GM10847 (cell line): ENCODE results near the gene CD52.

Experiments
- POLR2A ChIP-seq: IDR thresholded peaks from 2 replicates; pipeline ENCODE4 v1.6.1; 2011; ENCODE audit not compliant: insufficient read length; ENCODE audit errors: extremely low read depth

CD52 gene

GRCh38 chr1:26335774-26336476, 18.2 kb downstream of the CD52 start:
- no peak for TF ChIP-seq POLR2A

GRCh38 chr1:26336477-26337205, 18.9 kb downstream of the CD52 start:
- TF ChIP-seq POLR2A: no peak

DNA sequence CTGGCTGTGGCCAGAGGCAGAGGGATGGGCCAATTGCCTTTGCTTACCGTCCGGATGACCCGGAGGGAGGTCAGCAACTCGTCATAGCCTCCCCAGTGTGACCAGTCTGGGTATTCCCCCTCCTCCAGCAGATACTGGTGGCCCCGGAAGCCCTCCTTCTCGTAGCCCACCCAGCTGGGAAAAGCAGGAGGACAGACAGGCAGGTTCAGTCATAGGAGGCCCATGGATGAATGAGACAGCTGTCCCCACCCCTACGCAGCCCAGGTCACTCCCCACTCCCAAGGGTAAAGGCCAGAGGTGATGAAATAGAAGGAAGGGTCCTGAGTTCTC, 19.4 kb downstream of the CD52 start:
- no peak for TF ChIP-seq POLR2A

DNA sequence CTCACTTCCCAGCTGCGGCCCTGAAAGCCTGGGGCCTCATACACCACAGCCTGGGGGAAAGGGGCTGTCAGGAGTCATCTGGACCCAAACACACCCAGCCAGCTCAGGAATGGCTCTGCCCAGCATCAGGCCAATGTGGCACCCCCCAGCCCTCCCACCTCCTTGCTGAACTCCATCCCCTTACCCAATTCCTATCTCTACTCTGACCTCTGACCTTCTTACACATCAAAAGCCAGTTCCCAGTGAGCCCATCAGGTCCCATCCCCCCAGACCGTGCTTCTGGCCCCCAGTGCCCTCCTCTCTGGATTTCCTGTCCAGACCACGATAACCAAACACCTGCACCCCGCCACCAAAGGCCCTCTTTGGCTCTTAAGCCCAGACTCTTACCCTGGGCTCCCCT, 19.9 kb downstream of the CD52 start:
- TF ChIP-seq POLR2A: no peak

- TF ChIP-seq POLR2A: no peak
Measured at GRCh38 chr1:26338670-26339069, 20.9 kb downstream of the CD52 start.

GRCh38 chr1:26340047-26340481, 22.3 kb downstream of the CD52 start:
- no peak for TF ChIP-seq POLR2A

- no peak for TF ChIP-seq POLR2A
Measured at GRCh38 chr1:26344147-26344920, 26.6 kb downstream of the CD52 start.

GRCh38 chr1:26345718-26346117, 28.0 kb downstream of the CD52 start:
- no peak for TF ChIP-seq POLR2A

DNA sequence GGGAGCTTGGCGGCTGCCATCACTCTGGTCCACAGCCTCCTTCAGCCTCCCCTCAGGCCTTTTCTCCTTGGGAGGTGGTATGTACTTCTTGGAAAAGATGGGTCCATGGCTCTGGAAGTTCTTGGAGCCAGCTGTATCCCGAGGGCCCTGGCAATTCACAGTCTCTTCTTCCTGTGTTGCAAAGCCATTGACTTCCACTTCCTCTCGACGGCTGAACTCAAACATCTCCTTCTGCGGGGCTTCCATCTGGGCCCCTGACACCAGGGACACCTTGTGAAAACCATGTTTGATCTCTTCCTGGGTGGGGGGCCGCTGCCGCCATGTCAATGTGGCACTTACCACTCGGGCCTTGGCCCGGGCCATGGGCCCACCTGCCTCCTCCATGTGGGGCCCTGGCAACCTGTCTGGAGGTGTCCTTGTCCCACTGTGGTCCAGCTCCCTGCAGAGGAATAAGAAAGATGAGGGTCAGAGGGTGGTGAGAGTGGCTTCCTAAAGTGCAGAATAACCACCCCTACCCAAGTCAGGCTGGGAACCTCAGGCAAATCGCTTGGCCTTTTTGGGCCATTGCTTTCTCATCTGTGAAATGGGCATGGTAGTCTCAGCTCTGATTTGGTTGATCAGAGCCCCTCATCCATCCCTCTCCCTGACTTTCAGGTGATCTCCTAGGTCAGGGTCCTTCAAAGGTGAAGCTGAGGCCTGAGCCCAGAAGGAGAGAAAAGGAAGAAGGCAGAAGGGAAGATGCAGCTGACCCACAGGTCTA, 28.7 kb downstream of the CD52 start:
- no peak for TF ChIP-seq POLR2A

DNA sequence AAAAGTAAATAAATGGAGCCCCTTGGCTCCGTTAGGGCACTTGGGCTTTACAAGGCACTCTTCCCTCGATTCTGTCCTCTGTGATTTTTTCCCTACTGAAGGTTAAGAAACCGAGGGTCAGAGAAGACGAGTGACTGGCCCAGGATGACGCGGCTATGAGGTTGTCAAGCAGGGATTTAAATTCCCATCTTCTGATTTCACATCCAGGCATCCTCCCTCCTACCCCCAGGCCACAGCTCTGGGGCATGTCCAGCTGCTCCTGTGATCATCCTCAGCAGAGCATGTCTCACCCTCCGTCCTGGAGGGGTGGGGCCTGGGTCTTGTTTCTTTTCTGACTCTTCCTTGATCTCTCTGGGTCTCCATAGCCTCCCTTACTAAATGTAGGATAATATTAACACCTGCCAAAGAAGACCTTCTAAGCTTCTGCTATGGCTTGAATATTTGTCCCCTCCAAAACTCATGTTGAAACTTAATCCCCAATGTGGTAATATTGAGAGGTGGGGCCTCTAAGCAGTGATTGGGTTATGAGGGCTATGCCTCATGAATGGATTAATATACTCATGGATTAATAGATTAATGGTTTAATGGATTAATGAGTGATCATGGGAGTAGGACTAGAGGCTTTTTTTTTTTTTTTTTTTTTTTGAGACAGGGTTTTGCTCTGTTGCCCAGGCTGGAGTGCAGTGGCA, 31.6 kb downstream of the CD52 start:
- TF ChIP-seq POLR2A: no peak

DNA sequence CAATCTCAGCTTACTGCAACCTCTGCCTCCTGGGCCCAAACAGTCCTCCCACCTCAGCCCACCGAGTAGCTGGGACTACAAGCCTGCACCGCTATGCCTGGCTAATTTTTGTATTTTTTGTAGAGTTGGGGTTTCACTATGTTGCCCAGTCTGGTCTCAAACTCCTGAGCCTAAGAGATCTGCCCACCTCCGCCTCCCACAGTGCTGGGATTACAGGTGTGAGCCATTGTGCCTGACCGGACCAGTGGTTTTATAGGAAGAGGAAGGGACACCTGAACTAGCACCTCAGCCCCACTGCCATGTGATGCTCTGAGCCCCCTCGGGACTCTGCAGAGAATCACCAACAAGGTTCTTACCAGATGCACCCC, 32.1 kb downstream of the CD52 start:
- TF ChIP-seq POLR2A: no peak

DNA sequence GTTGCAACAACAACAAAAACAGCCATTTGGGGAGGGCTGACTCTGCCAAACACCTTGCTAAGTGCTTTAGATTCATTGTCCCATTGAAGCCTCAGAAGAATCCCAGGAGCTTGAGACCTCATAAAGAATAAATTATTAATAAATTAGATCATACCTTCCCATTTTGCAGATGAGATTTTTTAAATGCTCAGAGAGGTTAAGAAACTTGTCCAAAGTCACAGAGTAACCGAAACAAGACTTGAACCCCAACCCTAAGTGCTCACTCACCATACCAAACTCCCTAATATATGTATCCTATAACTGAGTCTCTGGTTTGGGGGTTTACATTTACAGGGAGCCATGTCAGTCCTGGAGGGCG, 32.6 kb downstream of the CD52 start:
- TF ChIP-seq POLR2A: no peak

- no peak for TF ChIP-seq POLR2A
Measured at GRCh38 chr1:26350701-26351589, 33.2 kb downstream of the CD52 start.

DNA sequence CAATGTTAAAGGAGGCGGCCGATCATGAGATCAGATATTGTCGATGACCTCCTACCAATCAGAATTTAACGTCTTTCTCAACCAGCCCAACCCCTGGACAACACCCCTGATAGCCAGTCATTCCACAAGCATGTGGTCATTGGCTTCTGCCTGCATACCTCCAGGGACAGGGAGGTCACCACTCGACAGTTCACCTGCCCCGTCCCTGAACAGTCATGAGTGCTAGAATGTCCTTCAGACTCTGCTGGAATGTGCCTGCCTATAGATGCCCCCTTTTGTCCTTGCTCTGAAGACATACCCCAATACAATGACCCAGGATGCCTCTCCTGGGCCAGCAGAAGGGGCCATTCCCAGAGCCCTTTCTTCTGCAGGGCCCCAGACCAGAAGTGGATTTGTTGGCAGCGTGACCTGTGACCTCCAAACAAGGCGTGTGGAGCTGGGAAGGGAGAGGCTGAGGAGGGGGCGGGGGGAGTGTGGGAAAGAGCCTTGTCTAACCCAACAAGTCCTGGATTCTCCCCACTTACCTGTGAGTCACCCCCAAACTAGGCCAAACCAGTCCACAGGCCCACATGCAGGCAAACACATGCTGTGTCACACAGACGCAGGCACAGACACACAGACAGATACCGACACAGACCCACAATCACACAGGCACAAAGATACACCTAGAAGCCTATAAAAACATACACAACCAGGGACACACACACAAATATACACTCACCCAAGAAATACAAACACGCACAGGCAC, 34.0 kb downstream of the CD52 start:
- TF ChIP-seq POLR2A: no peak

- no peak for TF ChIP-seq POLR2A
Measured at GRCh38 chr1:26352338-26352679, 34.6 kb downstream of the CD52 start.
